Neural cell (in vitro differentiated cells): ENCODE data around the gene TRIM37.
"Not testable (repeated sequence)": the region's sequence is repeated elsewhere in the genome, so short reads cannot be mapped to it uniquely, and the experiment has no call there.

Experiments
- CTCF ChIP-seq: fragments of 450-650 bp; IDR thresholded peaks from 2 replicates; pipeline ENCODE4 v1.5.1; 2014; ENCODE audit warnings: antibody characterized with exemption, mild to moderate bottlenecking, moderate library complexity; ENCODE audit not compliant: poor library complexity, severe bottlenecking
- EP300 ChIP-seq: fragments of 450-650 bp; conservative IDR thresholded peaks from 2 replicates; pipeline ENCODE4 v1.6.1; 2014; ENCODE audit warnings: antibody characterized with exemption, mild to moderate bottlenecking, moderate library complexity; ENCODE audit not compliant: poor library complexity, severe bottlenecking
- EZH2 ChIP-seq: fragments of 200-600, 300-800 bp; shearing (Covaris generic), sonication (generic); IDR thresholded peaks from 2 replicates; pipeline ENCODE4 v1.6.1; 2014; ENCODE audit warnings: antibody characterized with exemption, low read length, borderline replicate concordance, mild to moderate bottlenecking; ENCODE audit not compliant: insufficient read depth, poor library complexity, severe bottlenecking
- POLR2AphosphoS5 ChIP-seq: IDR thresholded peaks from 2 replicates; pipeline ENCODE4 v1.6.1; 2012
- REST ChIP-seq: IDR thresholded peaks from 2 replicates; pipeline ENCODE4 v1.6.1; 2012; ENCODE audit warnings: borderline replicate concordance
- SMC3 ChIP-seq: fragments of 450-650 bp; conservative IDR thresholded peaks from 2 replicates; pipeline ENCODE4 v1.6.1; 2014; ENCODE audit warnings: antibody characterized with exemption, mild to moderate bottlenecking, moderate library complexity; ENCODE audit not compliant: poor library complexity

GRCh38 chr17:58957725-58958073 lies 149.0 kb downstream of the TRIM37 start:
- not testable (repeated sequence) for TF ChIP-seq CTCF, REST, EZH2, SMC3, EP300, POLR2AphosphoS5
